ENCODE data around the gene ANKRD65.

ANKRD65 gene

DNA sequence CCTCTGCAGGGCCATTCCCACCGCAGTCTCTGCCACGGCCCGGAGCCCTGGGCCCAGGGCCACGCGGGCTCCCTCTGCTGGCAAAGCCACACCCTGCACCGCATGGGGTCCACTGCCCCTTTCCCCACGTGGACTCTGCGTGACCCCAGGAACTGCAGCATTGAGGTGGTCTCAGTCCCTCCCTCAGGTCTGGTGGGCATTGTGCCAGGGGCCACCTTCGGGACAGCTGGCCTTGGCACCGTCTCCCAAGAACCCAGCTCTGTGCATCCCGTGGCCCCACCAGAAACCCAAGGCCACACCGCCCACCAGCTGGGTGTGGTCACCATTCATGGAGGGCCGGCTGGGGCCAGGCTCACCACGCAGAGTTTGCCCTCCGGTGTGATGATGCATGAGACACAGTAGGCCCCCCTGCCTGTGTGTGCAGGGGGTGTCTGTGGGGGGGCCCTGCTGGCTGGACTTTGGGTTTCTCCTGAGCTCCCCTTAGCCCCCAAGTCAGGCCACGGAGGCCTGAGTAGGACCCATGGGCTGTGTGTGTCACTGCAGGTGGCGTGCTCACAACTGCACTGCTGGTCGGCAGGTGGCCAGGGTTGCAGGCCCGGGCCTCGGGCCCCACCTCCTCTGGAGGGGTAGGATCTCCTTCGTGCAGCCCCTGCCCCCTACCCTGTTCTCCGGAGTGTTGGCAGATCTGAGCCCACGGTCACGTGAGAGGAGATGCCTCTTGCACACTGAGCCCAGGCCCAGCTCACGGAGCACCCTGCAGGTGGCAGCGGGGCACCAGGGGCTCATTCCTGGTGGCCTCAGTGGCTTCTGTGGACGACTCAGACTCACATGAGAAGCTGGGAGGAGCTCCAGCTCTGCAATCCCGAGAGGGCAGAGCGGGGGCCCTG, 20.2 kb upstream of the ANKRD65 start:
- peak; percentile 40 for DNase-seq (ENCODE audit: low read depth)

- no peak for DNase-seq (ENCODE audit: low read depth)
Measured at GRCh38 chr1:1440262-1441001, 19.4 kb upstream of the ANKRD65 start.

GRCh38 chr1:1439546-1440261, 18.6 kb upstream of the ANKRD65 start:
- no peak for DNase-seq (ENCODE audit: low read depth)

DNA sequence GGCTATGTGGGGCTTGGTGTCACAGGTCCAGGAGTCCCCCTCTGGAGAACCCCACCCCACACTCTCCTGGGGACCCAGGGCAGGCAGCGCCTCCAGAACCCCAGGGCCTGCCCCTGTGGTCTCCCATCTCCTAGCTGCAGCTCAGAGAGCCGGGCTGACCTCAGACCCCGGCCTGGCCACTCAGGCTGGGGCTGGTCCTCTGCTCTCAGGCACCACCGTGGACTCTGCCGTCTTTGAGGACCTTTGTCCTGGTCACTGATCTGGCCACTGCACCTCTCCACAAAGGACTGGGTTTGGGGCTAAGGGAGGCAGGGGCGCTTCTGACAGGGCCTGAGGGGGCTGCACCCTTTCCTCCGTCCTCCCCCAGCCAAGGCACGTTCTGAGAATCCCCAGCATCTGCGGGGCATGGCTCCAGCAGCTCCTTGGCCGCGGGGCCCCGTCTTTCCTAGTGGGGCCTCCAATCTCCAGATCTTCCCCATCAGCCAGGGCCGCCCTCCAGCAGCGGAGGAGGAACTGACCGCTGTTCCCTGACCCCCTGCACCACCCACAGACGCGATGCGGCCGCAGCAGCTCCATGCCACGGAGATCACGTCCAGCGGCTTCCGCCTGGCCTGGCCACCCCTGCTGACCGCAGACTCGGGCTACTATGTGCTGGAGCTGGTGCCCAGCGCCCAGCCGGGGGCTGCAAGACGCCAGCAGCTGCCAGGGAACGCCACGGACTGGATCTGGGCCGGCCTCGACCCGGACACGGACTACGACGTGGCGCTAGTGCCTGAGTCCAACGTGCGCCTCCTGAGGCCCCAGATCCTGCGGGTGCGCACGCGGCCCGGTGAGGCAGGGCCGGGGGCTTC, 17.7 kb upstream of the ANKRD65 start:
- no peak for DNase-seq (ENCODE audit: low read depth)

DNA sequence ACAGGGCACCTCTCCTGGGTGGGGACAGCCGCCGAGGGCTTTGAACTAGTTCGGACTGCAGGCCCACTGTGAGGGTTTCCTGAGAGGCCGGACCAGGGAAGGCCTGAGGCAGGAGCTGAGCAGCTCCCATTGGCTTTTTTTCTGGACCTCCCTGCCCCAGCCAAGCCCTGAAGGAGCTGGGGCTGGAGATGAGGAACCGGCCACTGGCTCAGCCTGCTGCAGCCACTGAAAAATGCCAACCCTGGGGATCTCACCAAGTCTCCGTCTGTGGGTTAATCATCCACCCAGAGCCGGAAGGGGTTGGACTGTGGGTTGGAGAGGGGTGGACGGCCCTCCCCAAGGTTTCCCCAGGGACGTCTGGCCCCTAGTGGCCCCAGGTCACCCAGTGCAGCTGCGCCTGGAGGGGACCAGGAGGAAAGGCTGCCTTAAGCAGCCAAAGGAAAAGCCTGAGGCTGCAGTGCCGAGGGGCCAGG, 16.9 kb upstream of the ANKRD65 start:
- no peak for DNase-seq (ENCODE audit: low read depth)

- no peak for DNase-seq (ENCODE audit: low read depth)
Measured at GRCh38 chr1:1437033-1437903, 16.2 kb upstream of the ANKRD65 start.

- no peak for DNase-seq (ENCODE audit: low read depth)
Measured at GRCh38 chr1:1436630-1437032, 15.6 kb upstream of the ANKRD65 start.

DNA sequence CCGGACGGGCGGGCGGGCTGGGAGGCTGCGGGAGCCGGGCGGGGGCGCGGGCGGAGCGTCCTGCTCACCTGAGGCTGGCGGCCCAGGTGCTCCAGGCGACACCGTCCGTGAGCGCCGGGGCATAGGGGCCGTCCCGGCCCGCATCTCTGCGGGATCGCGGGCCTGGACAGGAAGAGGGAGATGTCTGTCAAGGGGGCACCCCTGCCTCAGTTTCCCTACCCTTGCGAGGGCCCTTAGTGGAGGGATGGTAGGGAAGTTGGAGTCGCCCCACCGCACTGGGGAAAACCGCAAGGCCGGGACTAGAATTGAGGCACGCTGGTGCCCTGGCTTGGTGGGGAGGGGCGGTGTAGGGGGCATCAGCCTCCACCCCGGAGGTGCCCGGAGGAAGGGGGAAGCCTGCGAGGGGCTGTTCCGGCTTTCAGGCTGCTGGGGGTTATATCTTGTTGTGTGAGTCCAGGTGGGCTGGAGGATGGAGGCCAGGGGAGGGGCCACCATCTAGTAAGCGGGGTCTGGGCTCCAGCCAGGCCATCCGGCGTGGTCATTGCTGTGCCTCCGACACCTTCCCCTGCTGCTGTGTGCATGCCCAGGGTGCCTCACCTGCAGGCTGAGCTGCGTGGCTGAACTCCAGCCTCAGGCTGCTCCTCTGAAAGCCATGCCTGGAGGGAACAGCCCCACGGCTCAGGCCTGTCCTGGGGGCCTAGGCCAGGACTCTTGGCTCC, 15.0 kb upstream of the ANKRD65 start:
- DNase-seq (ENCODE audit: low read depth) = no peak

DNA sequence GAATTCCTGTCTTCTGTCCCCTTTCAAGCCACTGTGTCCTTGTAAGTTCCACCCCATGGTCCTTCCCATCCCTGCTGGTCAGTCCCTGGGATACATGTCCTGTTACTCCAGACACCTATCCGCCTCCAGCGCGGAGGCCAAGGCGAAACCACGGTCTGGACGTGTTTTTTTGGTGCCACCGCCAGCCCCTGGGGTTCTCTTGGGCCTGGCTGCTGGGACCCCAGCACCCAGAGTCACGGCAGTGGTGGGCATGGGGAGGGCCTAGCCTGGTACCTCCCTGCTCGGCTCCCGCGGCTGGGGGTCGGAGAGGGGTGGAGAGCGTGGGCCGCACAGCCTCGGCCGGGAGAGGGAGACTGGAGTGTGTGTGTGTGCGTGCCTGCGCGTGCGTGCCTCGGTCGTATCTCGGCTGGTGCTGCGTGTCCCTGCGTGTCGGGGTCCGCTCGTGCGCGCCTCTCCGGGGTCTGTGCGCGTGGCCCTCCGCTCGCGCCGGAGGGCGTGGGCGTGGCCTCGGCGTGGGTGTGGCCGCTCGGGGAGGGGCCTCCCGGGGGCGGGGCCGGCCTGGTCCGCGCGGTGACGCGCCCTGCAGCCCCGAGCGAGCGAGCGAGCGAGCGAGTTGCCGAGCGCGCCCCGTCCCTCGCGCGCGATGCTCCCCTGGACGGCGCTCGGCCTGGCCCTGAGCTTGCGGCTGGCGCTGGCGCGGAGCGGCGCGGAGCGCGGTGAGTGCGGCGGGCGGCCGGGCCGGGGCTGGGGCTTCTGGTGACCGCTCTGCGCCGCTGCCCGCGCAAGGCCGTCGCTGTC, 14.2 kb upstream of the ANKRD65 start, which contains the start of gene VWA1:
TSS of gene VWA1 (plus strand) at position 585 of the 798 bp plus-strand sequence. CDS start at position 644, 59 bp downstream.
- DNase-seq (ENCODE audit: low read depth) = peak; percentile 30

- DNase-seq (ENCODE audit: low read depth) = no peak
Measured at GRCh38 chr1:1434824-1435105, 13.7 kb upstream of the ANKRD65 start.

DNA sequence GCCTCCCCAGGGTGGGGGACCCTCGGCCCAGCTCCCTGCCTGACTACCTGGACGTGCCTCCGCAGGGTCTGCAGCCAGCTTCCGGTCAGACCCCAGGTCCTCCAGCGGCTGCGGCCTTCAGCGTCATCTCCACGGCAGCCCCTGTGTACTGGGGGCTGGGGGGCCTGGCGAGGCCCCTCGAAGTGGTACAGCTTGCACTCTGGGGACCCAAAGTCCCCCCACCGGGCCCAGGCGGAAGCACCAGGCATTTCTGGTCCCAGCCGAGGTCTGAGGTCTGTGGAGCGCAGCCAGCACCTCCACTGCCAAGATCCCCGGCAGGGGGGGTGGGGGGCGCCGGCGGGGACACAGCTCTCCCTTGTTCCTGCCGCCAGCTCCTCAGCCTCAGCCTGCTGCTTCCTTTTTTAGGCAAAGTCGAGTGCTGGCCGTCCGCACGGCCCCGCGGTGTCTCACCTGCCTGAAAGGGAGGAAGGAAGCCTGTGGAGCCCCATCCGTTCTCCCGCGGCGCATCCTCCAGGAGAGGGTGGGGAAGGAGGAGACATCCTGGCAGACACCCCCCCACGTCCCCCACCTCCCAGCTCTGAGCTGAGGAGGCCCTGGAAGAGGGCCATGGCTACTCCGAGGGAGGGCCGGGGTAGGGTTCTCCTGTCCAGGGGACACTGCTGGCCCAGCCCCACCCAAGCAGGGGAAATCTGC, 13.2 kb upstream of the ANKRD65 start:
- DNase-seq (ENCODE audit: low read depth) = no peak

DNA sequence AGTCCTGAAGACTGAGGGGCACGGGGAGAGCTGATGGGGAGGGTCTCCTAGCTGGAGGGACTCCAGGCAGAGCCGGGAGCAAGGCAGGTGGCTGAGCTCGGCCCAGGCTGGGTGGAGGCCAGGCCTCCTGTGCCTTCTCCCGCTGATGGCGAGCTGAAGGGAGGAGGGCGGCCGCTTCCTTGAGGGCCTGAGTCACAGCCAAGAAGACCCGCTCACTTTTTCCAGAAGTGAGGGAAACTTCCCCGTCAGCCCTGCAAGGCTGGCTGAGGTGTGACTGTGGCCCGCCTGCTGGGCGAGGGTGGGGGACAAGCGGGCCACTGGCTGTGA, 12.7 kb upstream of the ANKRD65 start:
- DNase-seq (ENCODE audit: low read depth) = no peak

DNA sequence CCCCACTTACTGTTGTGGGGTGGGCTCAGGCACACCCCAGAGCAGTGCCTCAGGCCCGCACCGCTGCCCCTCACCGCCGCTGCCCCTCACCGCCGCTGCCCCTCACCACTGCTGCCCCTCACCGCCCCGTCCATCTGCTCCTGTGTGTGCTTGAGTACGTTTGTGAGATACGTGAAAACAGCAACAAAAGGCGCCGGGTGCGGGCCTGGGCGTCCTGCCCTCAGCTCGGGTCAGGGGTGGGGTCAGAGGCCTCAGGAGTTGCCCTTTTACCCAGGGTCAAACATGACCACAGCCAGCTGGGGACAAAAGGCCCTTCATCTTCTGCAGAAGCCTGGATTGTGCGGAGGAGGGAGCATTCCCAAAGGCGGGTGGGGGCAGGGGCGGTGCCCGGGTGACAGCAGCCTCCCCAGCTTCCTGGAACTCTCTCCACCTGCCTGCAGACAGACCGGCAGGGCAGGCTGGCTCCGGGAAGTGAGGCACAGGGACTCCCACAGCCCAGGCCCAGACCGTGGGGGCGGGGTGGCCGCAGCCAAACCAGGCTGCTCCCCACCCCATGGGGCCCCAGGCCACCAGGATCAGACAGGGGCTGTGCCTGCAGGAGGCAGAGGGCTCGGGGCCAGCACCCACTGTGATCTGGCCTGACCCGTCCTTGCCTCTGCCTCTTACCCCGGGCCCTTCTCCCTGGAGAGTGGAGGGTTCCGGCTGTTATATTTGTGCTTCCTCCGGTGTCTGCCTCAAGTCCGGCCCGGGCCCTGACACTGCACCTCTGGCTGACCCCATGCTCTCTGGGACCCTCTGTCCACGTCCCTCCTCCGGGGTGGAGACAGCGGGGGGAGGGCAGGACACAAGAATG, 12.1 kb upstream of the ANKRD65 start:
- DNase-seq (ENCODE audit: low read depth) = no peak

- no peak for DNase-seq (ENCODE audit: low read depth)
Measured at GRCh38 chr1:1432274-1432950, 11.3 kb upstream of the ANKRD65 start.

- DNase-seq (ENCODE audit: low read depth) = no peak
Measured at GRCh38 chr1:1431845-1432273, 10.8 kb upstream of the ANKRD65 start.

DNA sequence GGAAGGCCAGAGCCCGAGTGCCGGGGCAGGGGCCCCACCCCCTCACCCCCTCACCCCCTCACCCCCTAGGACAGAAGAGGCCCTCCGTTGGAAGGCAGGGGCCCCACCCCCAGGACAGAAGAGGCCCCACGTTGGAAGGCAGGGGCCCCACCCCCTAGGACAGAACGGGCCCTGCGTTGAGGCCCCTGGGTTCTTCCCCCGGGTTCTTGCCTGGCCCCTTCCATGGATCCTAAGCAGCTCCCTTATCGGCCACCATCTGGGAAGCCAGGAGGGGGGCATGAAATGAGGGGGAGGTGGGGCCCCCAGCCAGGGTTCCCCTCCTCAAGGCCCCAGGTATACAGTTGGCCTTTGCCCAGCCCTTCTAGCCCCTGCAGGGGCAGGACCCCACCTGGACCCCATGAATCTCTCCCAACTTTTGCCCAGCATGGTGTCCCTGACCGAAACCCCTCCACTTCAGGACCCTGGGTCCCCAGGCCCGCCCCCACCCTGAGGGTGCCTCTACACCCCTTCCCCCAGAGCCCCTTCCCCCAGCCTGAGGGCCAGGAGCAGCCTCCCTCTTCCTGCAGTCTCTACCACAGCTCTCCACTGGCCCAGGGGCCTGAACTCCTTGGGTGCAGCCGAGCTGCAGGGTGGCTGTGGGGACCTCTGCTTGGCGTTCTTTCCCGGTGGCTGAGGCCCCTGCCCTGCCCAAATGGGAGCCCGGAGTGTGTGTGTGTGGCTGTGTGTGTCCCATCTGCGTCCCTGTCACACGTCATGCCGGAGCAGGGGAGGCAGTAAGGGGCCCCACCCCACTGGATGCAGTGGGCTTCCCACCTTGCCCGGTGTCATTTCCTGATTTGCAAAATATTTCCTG, 10.1 kb upstream of the ANKRD65 start:
- no peak for DNase-seq (ENCODE audit: low read depth)
